ENCODE results near the gene STIM1. TPM values are rescaled to one million over a fixed set of nuclear protein-coding genes. Genes with fewer than 3 reads are reported as not detected.

STIM1 gene
- total and polyA plus RNA-seq, 10 of the 15 experiments (the other 5 are each of a cell fraction or from before 2014, with no cell fraction given): 8.6 to 57.7 (median 29.3) TPM

- SMC1A ChIA-PET (ENCODE audit: uncharacterized antibody, unreplicated experiment): interaction anchor here (0.6 to 8.0 kb wide), 8 partner anchors 12 to 252 kb away, joined by 3 to 56 read pairs (median 3); partner anchors contain the start of gene STIM1
- H2AFZ ChIP-seq (ENCODE audit: control insufficient read depth, low read depth, low read length): no peak overlapping the region
- no peak overlapping the region for H3K4me2 ChIP-seq (ENCODE audit: control insufficient read depth, insufficient read depth)
- H3K27ac ChIP-seq (ENCODE audit: control insufficient read depth, insufficient read depth): no peak overlapping the region
- 81% methylated on average over 4 of the region's 4 CpGs for WGBS (ENCODE audit: insufficient coverage, insufficient replicate concordance, low lambda C conversion rate, missing lambda C conversion rate)
- BruUV-seq (replicated peaks): no TSS peak
- 0 out of 2 replicates have a peak, but pooled peaks cover 1% of the 10 kb centered on the region for H3K79me2 ChIP-seq (ENCODE audit: control insufficient read depth, insufficient read depth, low read length)
- intact Hi-C loops (cut with micrococcal nuclease; ENCODE audit: unreplicated experiment) (no loop called here), in situ Hi-C loops (cut with MboI) (no loop called here)
- DNase-seq (ENCODE audit: low read depth, low spot score) (no peak), ATAC-seq (no peak), FAIRE-seq (no peak)
- H3K4me3 ChIP-seq: no peak overlapping the region
- POLR2A ChIA-PET: interaction anchor here (0.7 to 1.1 kb wide), 3 partner anchors 11 to 202 kb away, joined by 3 read pairs; no protein-coding TSS in a partner anchor
- no peaks in the 10 kb centered on the region for H4K20me1 ChIP-seq (ENCODE audit: control insufficient read depth, insufficient read depth)
- CTCF ChIA-PET: interaction anchor here (1.1 to 8.4 kb wide), 4 partner anchors 12 to 219 kb away, joined by 4 to 145 read pairs (median 10); partner anchors contain the start of genes RHOG and STIM1
- TF ChIP-seq BCL3 (IDR thresholded peaks at IDR 0.05; ENCODE audit: borderline replicate concordance, insufficient read depth, low read depth, low read length, poor library complexity, severe bottlenecking): no peak
- peaks cover 19% of the 10 kb centered on the region for H3K4me1 ChIP-seq (ENCODE audit: control insufficient read depth, insufficient read depth, low read length)
- H3K36me3 ChIP-seq (ENCODE audit: control insufficient read depth in 2 of 2, insufficient read depth in 2 of 2, low read length in 1 of 2): peaks cover 8 to 22% of the 10 kb centered on the region in 2 experiments
- no peak overlapping the region for H3K9ac ChIP-seq (ENCODE audit: control insufficient read depth, insufficient read depth, low read length)
- H3K9me3 ChIP-seq (replicated peaks; ENCODE audit: control insufficient read depth, insufficient read depth, low read length): no peaks in the 10 kb centered on the region; the same call in 2 of the 3 replicates
- RAD21 ChIA-PET (ENCODE audit: unreplicated experiment): interaction anchor here (2.0 to 20.6 kb wide), 2 partner anchors 12 to 206 kb away, joined by 7 to 605 read pairs; partner anchors contain the start of gene STIM1
- no peaks in the 10 kb centered on the region for H3K27me3 ChIP-seq (replicated peaks in 1 of 2; ENCODE audit: control insufficient read depth in 2 of 2, insufficient read depth in 2 of 2, low read length in 1 of 2)
Observed at GRCh38 chr11:4060182-4060923, 204.9 kb downstream of the STIM1 start.

GRCh38 chr11:4061700-4062099 lies 206.2 kb downstream of the STIM1 start:
- peaks cover 19% of the 10 kb centered on the region for H3K4me1 ChIP-seq (ENCODE audit: control insufficient read depth, insufficient read depth, low read length)
- no peak overlapping the region for H2AFZ ChIP-seq (ENCODE audit: control insufficient read depth, low read depth, low read length)
- ChIA-PET RAD21 (ENCODE audit: unreplicated experiment) (interaction anchor here (2.0 to 20.6 kb wide), 2 partner anchors 11 to 208 kb away, joined by 7 to 605 read pairs; partner anchors contain the start of gene STIM1), CTCF (interaction anchor here (1.6 to 8.4 kb wide), 3 partner anchors 11 to 220 kb away, joined by 6 to 145 read pairs (median 14); partner anchors contain the start of genes RHOG and STIM1), POLR2A (interaction anchor here (1.1 kb wide), 1 partner anchor 11 kb away, joined by 3 read pairs; no protein-coding TSS in a partner anchor), SMC1A (ENCODE audit: uncharacterized antibody, unreplicated experiment) (interaction anchor here (0.9 to 1.4 kb wide), 3 partner anchors 11 to 95 kb away, joined by 3 to 8 read pairs (median 3); no protein-coding TSS in a partner anchor)
- no peak for ATAC-seq
- FAIRE-seq: no peak
- no peak for DNase-seq (ENCODE audit: low read depth, low spot score)
- 0 out of 2 replicates have a peak, but pooled peaks cover 1% of the 10 kb centered on the region for H3K79me2 ChIP-seq (ENCODE audit: control insufficient read depth, insufficient read depth, low read length)
- H3K9ac ChIP-seq (ENCODE audit: control insufficient read depth, insufficient read depth, low read length): no peak overlapping the region
- H3K27me3 ChIP-seq (replicated peaks in 1 of 2; ENCODE audit: control insufficient read depth in 2 of 2, insufficient read depth in 2 of 2, low read length in 1 of 2): no peaks in the 10 kb centered on the region
- 94% methylated on average over 1 of the region's 1 CpG for WGBS (ENCODE audit: insufficient coverage, insufficient replicate concordance, low lambda C conversion rate, missing lambda C conversion rate)
- TF ChIP-seq ESRRA (IDR thresholded peaks at IDR 0.05; ENCODE audit: low read length) (no peak), CHD4 (IDR thresholded peaks at IDR 0.05) (no peak), NR2C2 (IDR thresholded peaks at IDR 0.05; ENCODE audit: borderline replicate concordance, control insufficient read depth, insufficient read length, low read depth) (no peak), MEF2B (IDR thresholded peaks at IDR 0.05; ENCODE audit: partially characterized antibody, poor library complexity, severe bottlenecking) (no peak), KDM1A (IDR thresholded peaks at IDR 0.05; ENCODE audit: borderline replicate concordance) (no peak)
- H3K4me3 ChIP-seq: no peak overlapping the region
- no TSS peak for BruUV-seq (replicated peaks)
- in situ Hi-C loops (cut with MboI): no loop called here
- no peak overlapping the region for H3K27ac ChIP-seq (ENCODE audit: control insufficient read depth, insufficient read depth)
- H4K20me1 ChIP-seq (ENCODE audit: control insufficient read depth, insufficient read depth): no peaks in the 10 kb centered on the region
- H3K9me3 ChIP-seq (replicated peaks; ENCODE audit: control insufficient read depth, insufficient read depth, low read length): no peaks in the 10 kb centered on the region
- H3K36me3 ChIP-seq (ENCODE audit: control insufficient read depth in 2 of 2, insufficient read depth in 2 of 2, low read length in 1 of 2): peaks cover 10 to 11% of the 10 kb centered on the region in 2 experiments
- no peak overlapping the region for H3K4me2 ChIP-seq (ENCODE audit: control insufficient read depth, insufficient read depth)
- intact Hi-C loops (cut with micrococcal nuclease; ENCODE audit: unreplicated experiment): no loop called here

Data from GM12878 (cell line).